ENCODE results near the gene CD2BP2.

GRCh38 chr16:30366511-30366910, 11.4 kb upstream of the CD2BP2 start:
- TF ChIP-seq CTCF (IDR thresholded peaks at IDR 0.05; ENCODE audit: borderline replicate concordance, extremely low read depth, low read length, poor library complexity, severe bottlenecking) (no peak), EZH2 (IDR thresholded peaks at IDR 0.05; ENCODE audit: borderline replicate concordance, low read depth, low read length, severe bottlenecking) (no peak)

Data from DND-41 (cell line).